ENCODE results near the gene DPYSL3.
"Not testable (repeated sequence)": the region's sequence is repeated elsewhere in the genome, so short reads cannot be mapped to it uniquely, and the experiment has no call there.

DPYSL3 gene

GRCh38 chr5:147509710-147510651 lies at the start of gene DPYSL3:
Gene DPYSL3, minus strand, starts transcription at chr5:147510068. Its CDS starts 210 bp downstream, at chr5:147509858.
- DNase-seq (ENCODE audit: low read depth): no peak

- DNase-seq (ENCODE audit: low read depth): no peak
Observed at GRCh38 chr5:147558826-147559225, 49.0 kb upstream of the DPYSL3 start.

GRCh38 chr5:147557876-147558745 lies 48.2 kb upstream of the DPYSL3 start:
- no peak for DNase-seq (ENCODE audit: low read depth)

- DNase-seq (ENCODE audit: low read depth): no peak
Observed at GRCh38 chr5:147555176-147555575, 45.3 kb upstream of the DPYSL3 start.

DNA sequence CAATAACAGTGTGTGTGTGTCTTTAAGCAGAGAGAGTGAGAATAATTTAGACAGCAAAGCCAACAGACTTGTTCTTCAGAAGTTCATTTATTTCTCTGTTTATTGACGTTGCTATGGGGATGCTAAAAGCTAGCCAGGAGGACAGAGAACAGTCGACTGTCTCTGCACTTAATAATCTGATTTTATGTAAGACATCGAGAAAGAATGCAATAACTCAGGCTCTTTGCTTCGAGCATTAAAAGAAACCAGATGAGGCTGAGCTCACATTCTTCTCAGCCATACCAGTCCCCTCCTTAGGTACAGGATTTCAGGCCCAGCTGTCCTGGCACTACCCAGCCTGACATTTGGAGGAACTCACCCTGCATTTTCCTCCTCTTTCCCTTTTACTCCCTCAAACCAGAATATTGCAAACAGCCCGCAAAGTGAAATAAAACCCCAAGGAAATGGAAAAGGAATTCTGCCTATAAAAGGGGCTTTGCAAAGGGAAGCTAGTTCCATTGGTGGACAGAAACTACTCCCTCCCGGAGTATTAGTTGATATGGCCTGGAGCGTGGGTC lies 44.5 kb upstream of the DPYSL3 start:
- no peak for DNase-seq (ENCODE audit: low read depth)

- not testable (repeated sequence) for DNase-seq (ENCODE audit: low read depth)
Observed at GRCh38 chr5:147553817-147554216, 43.9 kb upstream of the DPYSL3 start.

GRCh38 chr5:147552897-147553296 lies 43.0 kb upstream of the DPYSL3 start:
- no peak for DNase-seq (ENCODE audit: low read depth)

GRCh38 chr5:147551677-147552076 lies 41.8 kb upstream of the DPYSL3 start:
- no peak for DNase-seq (ENCODE audit: low read depth)

DNA sequence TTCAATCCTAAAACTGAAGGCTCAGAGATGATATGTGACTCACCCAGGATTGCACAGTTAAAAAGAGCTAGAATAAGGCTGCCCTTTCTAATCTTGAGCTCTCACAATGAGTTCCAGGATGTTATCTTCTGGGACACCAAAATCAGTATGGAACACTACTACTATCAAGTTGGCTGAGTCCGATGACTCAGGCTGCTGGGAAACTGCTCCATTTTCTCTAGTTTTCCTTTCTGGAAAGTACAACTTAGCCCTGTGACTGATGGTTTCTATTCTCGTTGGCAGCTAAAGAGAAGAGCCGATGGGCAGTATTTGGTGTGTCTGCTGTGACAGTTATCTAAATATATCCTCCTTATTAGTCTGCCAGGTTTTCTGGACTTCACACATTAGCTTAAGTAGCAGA lies 37.9 kb upstream of the DPYSL3 start:
- DNase-seq (ENCODE audit: low read depth): no peak

DNA sequence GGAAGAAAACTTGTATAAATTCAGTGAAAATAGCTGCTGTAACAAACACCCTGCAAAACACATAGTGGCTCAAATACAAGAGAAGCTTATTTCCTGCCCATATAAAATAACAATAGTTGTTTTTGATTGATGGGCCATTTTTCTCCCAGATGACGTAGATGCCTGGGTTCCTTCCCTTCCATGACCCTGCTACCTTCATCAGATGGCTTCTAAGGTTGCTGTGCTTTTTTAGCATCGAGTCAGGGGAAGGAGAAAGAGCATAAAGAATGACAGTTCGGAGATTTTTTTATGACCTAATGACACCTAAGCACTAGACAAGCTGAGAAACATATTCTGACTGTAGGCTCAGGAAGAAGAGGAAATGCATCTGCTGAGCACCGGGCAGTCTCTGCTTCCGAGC lies 34.7 kb upstream of the DPYSL3 start:
- DNase-seq (ENCODE audit: low read depth): no peak

DNA sequence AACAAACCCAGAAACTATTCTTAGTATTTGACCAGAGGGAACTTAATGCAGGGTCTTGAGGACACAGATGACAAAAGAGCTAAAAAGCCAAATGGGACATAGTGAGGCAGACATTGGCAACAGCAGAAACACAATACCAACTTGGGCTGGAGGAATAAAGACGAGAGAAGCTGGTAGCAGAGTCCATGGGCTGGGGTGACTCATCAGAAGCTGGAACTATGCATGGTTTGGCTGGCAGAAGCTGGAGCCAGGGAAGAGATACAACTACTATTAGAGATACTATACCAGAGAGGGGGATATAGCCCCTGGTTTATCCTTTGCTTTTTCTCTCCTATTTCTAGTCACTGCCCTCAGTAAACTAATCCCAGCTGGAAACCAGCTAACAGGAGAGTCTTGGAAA lies 29.2 kb upstream of the DPYSL3 start:
- DNase-seq (ENCODE audit: low read depth): no peak

DNA sequence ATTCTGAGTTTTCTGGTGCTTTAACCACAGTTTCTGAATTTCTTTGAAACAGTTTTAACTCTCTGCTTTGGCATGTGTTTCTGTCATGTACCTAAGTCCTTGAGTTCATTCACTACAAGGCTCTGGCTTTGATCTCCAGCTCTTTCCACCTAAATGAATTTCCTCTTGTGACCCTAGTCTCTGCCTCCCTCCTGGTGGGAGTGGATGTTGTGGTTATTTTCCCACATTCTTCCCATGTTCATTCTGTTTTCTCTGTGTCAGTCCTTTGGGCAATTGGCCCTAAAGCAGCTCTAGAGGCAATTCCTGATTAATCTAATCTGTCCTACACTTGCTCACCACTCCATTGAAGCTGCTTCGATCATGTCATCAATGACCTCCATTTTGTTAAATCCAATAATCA lies 28.4 kb upstream of the DPYSL3 start:
- DNase-seq (ENCODE audit: low read depth): no peak

GRCh38 chr5:147534172-147534951 lies 24.5 kb upstream of the DPYSL3 start:
- DNase-seq (ENCODE audit: low read depth): no peak

- no peak for DNase-seq (ENCODE audit: low read depth)
Observed at GRCh38 chr5:147532156-147532555, 22.3 kb upstream of the DPYSL3 start.

DNA sequence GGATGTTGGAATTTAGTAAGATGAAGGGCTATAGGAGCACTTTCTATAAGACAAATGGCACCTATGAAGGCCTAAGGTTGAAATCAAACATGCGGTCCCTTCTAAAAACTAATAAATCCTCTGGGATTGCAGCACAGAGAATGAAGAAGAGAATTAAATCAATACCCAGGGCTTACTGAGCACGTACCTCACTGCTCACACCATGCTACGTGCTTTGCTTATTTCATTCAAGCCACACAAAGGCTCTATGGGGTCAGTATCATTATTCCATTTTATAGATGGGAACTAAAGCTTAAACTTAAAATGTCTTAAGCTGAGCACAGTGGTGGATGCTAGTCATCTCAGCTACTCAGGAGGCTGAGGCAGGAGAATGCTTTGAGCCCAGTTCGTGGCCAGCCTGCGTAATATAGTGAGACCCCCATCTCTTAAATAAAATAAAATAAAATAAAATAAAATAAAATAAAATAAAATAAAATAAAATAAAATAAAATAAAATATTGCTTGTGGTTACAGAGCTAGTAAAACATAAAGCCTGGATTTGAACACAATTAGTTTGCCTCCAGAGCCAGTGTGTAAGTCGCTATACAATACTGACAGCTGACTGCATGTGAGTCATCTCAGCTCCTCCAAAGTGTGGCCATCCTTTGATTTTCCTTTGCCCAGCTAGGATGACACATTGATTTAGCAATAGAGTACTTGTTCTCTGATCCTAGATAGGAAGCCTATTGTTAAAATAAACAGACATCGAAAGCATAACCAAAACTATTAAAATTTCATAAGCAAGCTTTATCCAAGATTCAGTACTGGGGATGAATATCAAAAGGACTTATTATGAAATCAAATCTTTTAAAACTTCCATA lies 20.9 kb upstream of the DPYSL3 start:
- DNase-seq (ENCODE audit: low read depth): no peak

DNA sequence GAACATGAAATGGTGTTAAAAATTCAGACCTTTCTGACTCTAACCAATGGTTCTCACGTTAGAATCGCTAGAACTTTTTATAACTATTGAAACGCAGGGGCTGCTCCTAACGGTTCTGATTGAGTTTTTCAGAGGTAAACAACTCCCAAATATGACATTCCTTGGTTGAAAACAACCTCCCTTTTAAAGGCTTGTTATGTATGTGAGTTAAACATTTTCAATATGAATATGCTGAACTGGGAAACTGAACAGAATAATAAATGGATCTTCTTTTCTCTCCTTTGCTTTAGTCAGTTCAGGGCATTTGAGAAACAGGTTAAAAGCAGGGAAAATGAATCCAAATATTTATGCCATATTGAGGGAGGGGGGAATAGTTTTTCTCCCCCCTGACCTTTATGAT lies 13.2 kb upstream of the DPYSL3 start:
- DNase-seq (ENCODE audit: low read depth): no peak

DNA sequence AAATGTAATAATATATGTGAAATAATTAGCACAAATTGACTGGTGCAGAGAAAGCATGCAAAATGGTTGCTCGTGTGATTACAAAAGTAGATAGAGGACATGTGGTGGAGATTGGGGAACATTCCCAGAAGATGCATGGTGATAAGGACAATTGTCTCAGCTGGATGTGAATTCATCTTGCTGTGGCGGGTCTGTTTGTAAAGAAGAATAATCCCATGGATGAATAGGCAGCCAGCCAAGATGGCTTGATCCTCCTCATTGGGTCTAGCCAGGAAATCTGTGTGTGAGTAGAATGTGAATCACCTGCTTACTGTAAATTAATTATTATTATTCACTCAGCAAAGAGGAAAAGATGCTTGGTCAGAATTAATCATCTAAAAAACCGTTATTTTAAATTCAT lies 12.6 kb upstream of the DPYSL3 start:
- no peak for DNase-seq (ENCODE audit: low read depth)

DNA sequence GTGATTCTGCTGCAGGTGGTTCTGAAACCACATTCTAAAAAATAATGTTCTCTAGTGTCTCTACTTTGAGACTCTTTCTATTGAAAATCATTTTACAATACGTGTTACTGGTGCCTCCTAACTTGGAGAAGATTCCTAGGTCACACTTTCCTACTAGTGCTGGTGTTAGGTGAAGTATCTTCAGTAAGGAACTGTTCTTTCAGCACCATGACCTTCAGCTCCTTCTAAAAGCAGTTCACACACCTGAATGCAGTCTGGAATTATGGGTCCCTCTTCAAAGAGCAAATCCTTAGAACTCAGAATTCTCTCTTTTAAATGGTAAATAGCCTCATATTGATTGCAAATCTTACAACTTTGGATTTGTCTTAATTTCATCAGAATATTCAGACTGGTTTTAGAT lies 10.6 kb upstream of the DPYSL3 start:
- no peak for DNase-seq (ENCODE audit: low read depth)

- no peak for DNase-seq (ENCODE audit: low read depth)
Observed at GRCh38 chr5:147519380-147519779, 9.5 kb upstream of the DPYSL3 start.

DNA sequence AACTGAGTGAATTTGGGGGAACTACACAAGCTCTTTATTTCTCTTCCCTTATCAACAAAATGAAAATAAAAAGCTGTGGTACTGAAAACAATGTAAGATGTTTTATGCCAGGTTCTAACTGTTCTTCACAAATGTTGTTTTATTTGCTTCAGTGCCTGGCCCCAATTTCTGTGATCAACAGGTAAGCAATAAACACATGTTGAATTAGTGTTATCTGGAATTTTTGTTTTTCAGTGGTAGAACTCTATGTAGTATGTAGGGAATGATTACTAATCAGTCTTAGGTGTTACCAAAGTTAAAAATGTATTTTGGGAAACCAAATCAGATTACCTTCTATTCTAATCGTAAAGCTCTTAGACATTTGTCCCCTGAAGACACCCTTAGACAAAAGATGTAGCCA lies 7.5 kb upstream of the DPYSL3 start:
- DNase-seq (ENCODE audit: low read depth): no peak

- DNase-seq (ENCODE audit: low read depth): no peak
Observed at GRCh38 chr5:147515269-147515668, 5.4 kb upstream of the DPYSL3 start.

Measured in stimulated activated CD8-positive, alpha-beta memory T cell treated with anti-CD3 and anti-CD28 coated beads, Interleukin-15, amount 100 ng/mL, for 1 hour (primary cell).